Liver (tissue), 9 donors: Measurements from ENCODE around the gene TPSG1. TPM values are rescaled to one million over a fixed set of nuclear protein-coding genes. Genes with fewer than 3 reads are reported as not detected.

Source experiments
- DNase-seq: peaks from one replicate; pipeline ENCODE4 v3.0.0-alpha.2; 2017; ENCODE audit warnings: low spot score
- H3K27ac ChIP-seq, 2 donors: one replicate each; pipeline ENCODE4 v1.7.0; 2013; ENCODE audit warnings: inconsistent platforms in 2 of 2, low read length in 2 of 2, control low read depth in 1 of 2, low read depth in 1 of 2, mild to moderate bottlenecking in 1 of 2
- H3K27me3 ChIP-seq, 4 donors: one replicate each; pipeline versions ENCODE4 v1.6.1 to v1.7.0; 2013; ENCODE audit warnings: low read length in 3 of 4, inconsistent platforms in 1 of 4, mild to moderate bottlenecking in 1 of 4, moderate library complexity in 1 of 4; ENCODE audit not compliant: control insufficient read depth in 4 of 4, insufficient read depth in 4 of 4
- H3K36me3 ChIP-seq, 4 donors: one replicate each; pipeline versions ENCODE4 v1.6.1 to v1.7.0; 2013; ENCODE audit warnings: low read length in 3 of 4, mild to moderate bottlenecking in 3 of 4, low read depth in 1 of 4, moderate library complexity in 1 of 4; ENCODE audit not compliant: control insufficient read depth in 4 of 4, insufficient read depth in 3 of 4
- H3K4me1 ChIP-seq, 4 donors: one replicate each; pipeline versions ENCODE4 v1.6.1 to v1.7.0; 2013; ENCODE audit warnings: low read length in 3 of 4, mild to moderate bottlenecking in 3 of 4, moderate library complexity in 1 of 4; ENCODE audit not compliant: control insufficient read depth in 4 of 4, insufficient read depth in 4 of 4
- H3K4me3 ChIP-seq, 3 donors: one replicate each; pipeline versions ENCODE4 v1.6.1 to v1.7.0; 2013; ENCODE audit warnings: low read length in 3 of 3, control low read depth in 1 of 3, low read depth in 1 of 3, mild to moderate bottlenecking in 1 of 3
- H3K9ac ChIP-seq, 2 donors: one replicate each; pipeline ENCODE4 v1.7.0; 2013; ENCODE audit warnings: low read length in 2 of 2, mild to moderate bottlenecking in 2 of 2, moderate library complexity in 2 of 2, control low read depth in 1 of 2, low read depth in 1 of 2
- H3K9me3 ChIP-seq, 4 donors: one replicate each; pipeline versions ENCODE4 v1.6.1 to v1.7.0; 2013; ENCODE audit warnings: low read length in 3 of 4; ENCODE audit not compliant: control insufficient read depth in 4 of 4
- ATF3 ChIP-seq: IDR thresholded peaks from 2 replicates; pipeline ENCODE4 v1.6.1; 2016; ENCODE audit warnings: antibody characterized with exemption
- FOXA1 ChIP-seq: IDR thresholded peaks from 2 replicates; pipeline ENCODE4 v1.6.1; 2016; ENCODE audit warnings: antibody characterized with exemption
- FOXA2 ChIP-seq: IDR thresholded peaks from 2 replicates; pipeline ENCODE4 v1.6.1; 2016; ENCODE audit warnings: antibody characterized with exemption
- GABPA ChIP-seq, 2 donors: IDR thresholded peaks in 1 of 2; conservative IDR thresholded peaks in 1 of 2; 2 replicates each; pipeline ENCODE4 v1.6.1; 2016; ENCODE audit warnings: antibody characterized with exemption in 2 of 2, mild to moderate bottlenecking in 1 of 2, moderate library complexity in 1 of 2
- HNF4A ChIP-seq, 2 donors: conservative IDR thresholded peaks; 2 replicates each; pipeline ENCODE4 v1.6.1; 2016; ENCODE audit warnings: antibody characterized with exemption in 2 of 2, mild to moderate bottlenecking in 2 of 2
- JUND ChIP-seq, 2 donors: IDR thresholded peaks; 2 replicates each; pipeline ENCODE4 v1.6.1; 2016; ENCODE audit warnings: antibody characterized with exemption in 2 of 2
- MAX ChIP-seq: IDR thresholded peaks from 2 replicates; pipeline ENCODE4 v1.6.1; 2016; ENCODE audit warnings: antibody characterized with exemption
- RAD21 ChIP-seq, 2 donors: IDR thresholded peaks; 2 replicates each; pipeline ENCODE4 v1.6.1; 2016; ENCODE audit warnings: antibody characterized with exemption in 2 of 2, mild to moderate bottlenecking in 2 of 2
- REST ChIP-seq: IDR thresholded peaks from 2 replicates; pipeline ENCODE4 v1.6.1; 2016; ENCODE audit warnings: antibody characterized with exemption, mild to moderate bottlenecking
- ZBTB33 ChIP-seq: IDR thresholded peaks from 2 replicates; pipeline ENCODE4 v1.6.1; 2016; ENCODE audit warnings: antibody characterized with exemption
- WGBS: extraction: QIAGEN DNeasy Blood & Tissue Kit; methylation state at CpG from one replicate; pipeline ENCODE4 v1.1.7; 2013; 5-methylcytosine and 5-hydroxymethylcytosine counted together
- polyA plus RNA-seq, 2 donors: library from polyadenylated mRNA; stranded (reverse) in 1 of 2; unstranded in 1 of 2; fragments of 200-250 nt in 1 of 2; fragments of >200 nt in 1 of 2; fragmentation: Nextera tagmentation in 1 of 2; extraction: Ambion mirVana in 1 of 2; gene quantifications; one replicate each; pipeline versions ENCODE4 v1.2.1 to v1.2.3, GENCODE V29; 2013 to 2015
- total RNA-seq, 2 donors: library from RNA; depleted of rRNA; stranded (reverse); fragments of >200 nt; gene quantifications; one replicate each; pipeline ENCODE4 v1.2.3, GENCODE V29; 2014
- donor health status: healthy.
- donor health status: healthy.
- donor health status: healthy.
- donor health status: healthy.
- donor health status: healthy.

The TPSG1 gene
- total and polyA plus RNA-seq, 4 donors: 0.55 TPM; not detected in 3

- no peak for TF ChIP-seq ZBTB33
- no peak for TF ChIP-seq FOXA1
- TF ChIP-seq JUND (IDR thresholded peaks at IDR 0.05): no peak
- no peak for TF ChIP-seq MAX
- TF ChIP-seq GABPA (IDR thresholded peaks at IDR 0.05 in 1 of 2, conservative IDR thresholded peaks at IDR 0.05 in 1 of 2): no peak
- no peak for TF ChIP-seq ATF3
- H3K4me1 ChIP-seq: peaks cover 10 to 35% (median 22%) of the 10 kb centered on the region in 4 donors
- no peak overlapping the region for H3K9ac ChIP-seq
- DNase-seq: no peak
- no peak overlapping the region for H3K27ac ChIP-seq
- H3K4me3 ChIP-seq: no peak overlapping the region
- H3K27me3 ChIP-seq: no peaks in the 10 kb centered on the region
- WGBS: 91% methylated on average over 18 of the region's 18 CpGs
- no peaks in the 10 kb centered on the region for H3K9me3 ChIP-seq
- H3K36me3 ChIP-seq: peaks cover 0 to 19% (median 5%) of the 10 kb centered on the region in 4 donors
These were observed 26.9 kb downstream of the TPSG1 start for GRCh38 chr16:1198194-1198593.

- Histone ChIP-seq H3K27me3 (no peaks in the 10 kb centered on the region), H3K36me3 (peaks cover 0 to 12% (median 3%) of the 10 kb centered on the region in 4 donors), H3K9ac (no peak overlapping the region), H3K4me1 (peaks cover 16 to 44% (median 28%) of the 10 kb centered on the region in 4 donors), H3K9me3 (no peaks in the 10 kb centered on the region), H3K27ac (no peak overlapping the region), H3K4me3 (no peak overlapping the region)
- 50% methylated on average over 19 of the region's 19 CpGs for WGBS
- TF ChIP-seq FOXA1 (no peak), REST (no peak), FOXA2 (peak; percentile 34), ATF3 (no peak), HNF4A (conservative IDR thresholded peaks at IDR 0.05) (no peak)
- DNase-seq: no peak
These were observed 27.7 kb downstream of the TPSG1 start for GRCh38 chr16:1197237-1197866.

GRCh38 chr16:1196494-1196893 lies 28.6 kb downstream of the TPSG1 start:
- Histone ChIP-seq H3K36me3 (peaks cover 0 to 6% (median 2%) of the 10 kb centered on the region in 4 donors), H3K9me3 (no peaks in the 10 kb centered on the region), H3K4me1 (peaks cover 22 to 51% (median 35%) of the 10 kb centered on the region in 4 donors), H3K27ac (no peak overlapping the region), H3K4me3 (no peak overlapping the region), H3K27me3 (no peaks in the 10 kb centered on the region), H3K9ac (no peak overlapping the region)
- DNase-seq: no peak
- 80% methylated on average over 11 of the region's 11 CpGs for whole genome bisulfite sequencing
- TF ChIP-seq GABPA (IDR thresholded peaks at IDR 0.05 in 1 of 2, conservative IDR thresholded peaks at IDR 0.05 in 1 of 2): no peak
- no peak for TF ChIP-seq RAD21 (IDR thresholded peaks at IDR 0.05)
